NOMO-1 (cell line): ENCODE results near the gene ATXN2.
A peak's percentile ranks its signal among the peaks of the same experiment; 100 is the strongest.
"Not testable (repeated sequence)": the region's sequence is repeated elsewhere in the genome, so short reads cannot be mapped to it uniquely, and the experiment has no call there.

ENCODE experiments used
- DNase-seq, 2 experiments: peaks; one replicate each; lab custom pipeline; 2025; ENCODE audit not compliant: unreplicated experiment in 2 of 2; lab: John Stamatoyannopoulos, UW

Gene ATXN2

DNA sequence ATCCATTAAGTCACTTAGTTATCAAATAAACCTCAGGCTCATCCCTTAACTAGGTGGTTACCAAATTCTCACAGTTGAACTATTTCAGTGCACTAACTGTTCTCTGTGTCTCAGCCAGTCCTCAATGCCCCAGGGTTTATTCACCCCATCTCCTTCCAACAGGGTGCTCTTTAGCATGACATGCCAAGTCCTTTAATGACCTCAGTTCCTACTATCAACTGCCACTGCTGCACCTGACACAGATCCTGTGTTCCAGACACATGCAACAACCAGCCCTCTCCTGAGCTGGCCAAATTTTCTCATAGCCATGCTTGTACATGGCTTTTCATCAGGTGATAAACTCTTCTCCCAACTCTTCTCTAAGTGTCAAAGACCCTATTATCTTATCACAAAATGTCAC is 80.0 kb downstream of the ATXN2 start:
- no peak for DNase-seq

DNA sequence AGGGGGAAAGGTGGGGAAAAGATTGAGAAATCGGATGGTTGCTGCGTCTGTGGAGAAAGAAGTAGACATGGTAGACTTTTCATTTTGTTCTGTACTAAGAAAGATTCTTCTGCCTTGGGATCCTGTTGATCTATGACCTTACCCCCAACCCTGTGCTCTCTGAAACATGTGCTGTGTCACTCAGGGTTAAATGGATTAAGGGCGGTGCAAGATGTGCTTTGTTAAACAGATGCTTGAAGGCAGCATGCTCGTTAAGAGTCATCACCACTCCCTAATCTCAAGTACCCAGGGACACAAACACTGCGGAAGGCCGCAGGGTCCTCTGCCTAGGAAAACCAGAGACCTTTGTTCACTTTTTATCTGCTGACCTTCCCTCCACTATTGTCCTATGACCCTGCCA is 91.4 kb downstream of the ATXN2 start:
- DNase-seq: not testable (repeated sequence)

DNA sequence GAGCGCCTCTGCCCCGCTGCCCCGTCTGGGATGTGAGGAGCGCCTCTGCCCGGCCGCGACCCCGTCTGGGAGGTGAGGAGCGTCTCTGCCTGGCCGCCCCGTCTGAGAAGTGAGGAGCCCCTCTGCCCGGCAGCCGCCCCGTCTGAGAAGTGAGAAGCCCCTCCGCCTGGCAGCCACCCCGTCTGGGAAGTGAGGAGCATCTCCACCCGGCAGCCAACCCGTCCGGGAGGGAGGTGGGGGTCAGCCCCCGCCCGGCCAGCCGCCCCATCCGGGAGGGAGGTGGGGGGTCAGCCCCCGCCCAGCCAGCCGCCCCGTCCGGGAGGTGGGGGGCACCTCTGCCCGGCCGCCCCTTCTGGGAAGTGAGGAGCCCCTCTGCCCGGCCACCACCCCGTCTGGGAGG is 91.9 kb downstream of the ATXN2 start:
- DNase-seq: not testable (repeated sequence)

DNA sequence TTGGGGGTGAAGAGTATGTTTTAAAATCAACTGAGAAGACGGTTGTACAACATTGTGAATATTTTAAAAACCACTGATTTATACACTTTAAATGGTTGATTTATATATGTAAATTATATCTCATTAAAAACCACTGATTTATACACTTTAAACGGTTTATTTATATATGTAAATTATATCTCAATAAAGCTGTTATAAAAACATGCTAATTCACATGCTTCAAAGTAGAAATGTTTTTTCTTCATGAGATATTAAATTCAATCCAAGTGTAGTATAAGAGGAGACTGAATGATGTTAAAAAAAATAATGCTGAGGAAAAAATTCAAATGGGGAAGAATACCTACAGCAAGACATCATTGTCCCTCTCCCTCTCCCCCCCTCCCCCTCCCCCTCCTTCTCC is 92.9 kb downstream of the ATXN2 start:
- DNase-seq: no peak

DNA sequence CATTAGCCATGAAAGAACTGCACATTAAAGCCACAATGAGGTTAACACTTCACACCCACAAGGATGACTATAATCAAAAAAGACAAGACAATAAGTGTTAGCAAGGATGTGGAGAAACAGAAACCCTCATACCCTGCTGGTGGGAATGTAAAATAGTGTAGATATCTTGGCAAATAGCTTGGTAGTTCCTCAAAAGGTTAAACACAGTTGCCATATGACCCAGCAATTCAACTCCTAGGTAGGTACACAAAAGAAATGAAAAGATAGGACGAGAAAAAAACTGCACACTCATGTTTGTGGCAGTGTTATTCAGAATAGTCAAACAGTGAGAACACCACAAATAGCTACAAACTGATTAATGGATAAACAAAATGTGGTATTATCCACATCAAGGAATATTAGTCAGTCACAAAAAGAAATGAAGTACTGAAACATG is 93.5 kb downstream of the ATXN2 start:
- DNase-seq: no peak

DNA sequence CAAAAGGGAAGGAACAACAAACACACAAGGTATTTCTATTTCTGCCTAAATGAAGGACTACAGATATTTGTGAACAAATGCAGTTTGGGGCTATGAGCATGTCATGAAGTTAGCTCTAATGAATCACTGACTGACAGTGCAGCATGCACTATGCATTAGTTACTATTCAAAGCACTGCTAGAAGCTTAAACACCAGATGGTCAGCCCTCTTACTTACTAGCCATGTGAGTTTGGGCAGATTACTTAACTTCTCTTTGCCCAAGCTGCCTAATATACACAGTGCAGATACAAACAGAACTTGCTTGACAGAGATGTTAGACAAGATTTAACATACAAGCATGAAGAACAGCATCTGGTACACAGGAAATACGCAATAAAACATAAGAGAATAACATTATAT is 96.0 kb downstream of the ATXN2 start:
- no peak for DNase-seq

DNA sequence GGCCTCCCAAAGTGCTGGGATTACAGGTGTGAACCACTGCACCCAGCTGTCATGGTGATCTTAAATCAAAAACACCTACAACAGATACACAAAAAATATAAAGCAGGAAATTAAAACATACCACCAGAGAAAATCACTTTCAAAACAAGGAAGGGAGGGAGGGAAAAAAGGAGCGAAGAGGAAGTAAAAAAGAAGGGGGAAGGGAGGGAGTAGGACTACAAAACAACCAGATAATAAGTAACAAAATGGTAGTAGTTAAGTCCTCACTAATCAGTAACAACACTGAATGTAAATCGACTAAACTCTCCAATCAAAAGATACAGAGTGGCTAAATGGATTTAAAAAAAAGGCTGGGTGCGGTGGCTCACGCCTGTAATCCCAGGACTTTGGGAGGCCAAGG is 104.4 kb downstream of the ATXN2 start:
- peak in 1 of 2 experiments; percentile 31 for DNase-seq

DNA sequence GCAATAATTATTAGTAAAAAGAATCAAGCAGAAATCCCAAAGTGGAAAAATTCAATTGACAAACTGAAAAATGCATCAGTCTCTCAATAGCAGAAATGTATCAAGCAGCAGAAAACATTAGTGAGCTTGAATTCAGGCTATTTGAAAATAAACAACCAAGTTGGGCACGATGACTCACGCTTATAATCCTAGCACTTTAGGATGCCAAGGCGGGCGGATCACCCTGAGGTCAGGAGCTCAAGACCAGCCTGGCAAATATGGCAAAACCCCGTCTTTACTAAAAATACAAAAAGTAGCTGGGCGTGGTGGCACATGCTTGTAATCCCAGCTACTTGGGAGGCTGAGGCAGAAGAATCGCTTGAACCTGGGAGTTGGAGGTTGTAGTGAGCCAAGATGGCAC is 106.1 kb downstream of the ATXN2 start:
- not testable (repeated sequence) for DNase-seq

DNA sequence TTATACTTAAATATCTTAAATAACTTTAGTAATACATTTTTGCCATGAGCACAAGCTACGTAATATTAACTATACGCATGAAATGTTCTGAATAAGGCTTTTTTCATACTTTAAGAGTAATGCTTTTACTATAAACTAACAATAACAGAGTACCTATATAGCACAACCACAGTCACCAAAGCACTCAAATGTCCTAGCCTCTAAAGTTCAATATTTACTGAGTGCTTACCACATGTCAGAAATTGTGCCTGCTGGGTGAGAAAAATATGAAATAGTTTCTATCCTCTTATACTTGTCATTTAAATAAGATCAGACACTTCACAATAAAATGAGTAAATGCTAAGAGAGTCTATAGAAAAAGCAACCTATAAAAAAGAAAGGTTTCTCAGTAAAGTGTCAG is 110.3 kb downstream of the ATXN2 start:
- DNase-seq: no peak

DNA sequence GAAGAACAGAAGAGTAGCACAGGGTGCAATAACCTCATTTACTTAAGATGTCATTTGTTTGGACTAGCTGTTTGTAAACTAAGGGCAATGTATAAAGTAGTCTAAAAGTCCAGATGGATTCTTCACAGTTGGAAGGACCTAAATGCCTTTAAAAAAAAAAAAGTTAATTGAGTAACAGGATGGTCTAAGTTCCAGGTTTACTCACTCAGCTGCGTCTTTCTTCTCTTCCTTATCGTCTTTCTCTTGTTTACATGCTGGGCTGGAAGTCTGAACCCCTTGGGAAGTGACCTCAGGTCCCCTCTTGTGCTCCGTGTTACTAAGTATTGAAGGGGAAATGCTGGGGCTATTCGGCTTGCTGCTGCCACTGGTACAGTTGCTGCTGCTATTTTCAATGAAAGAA is 110.8 kb downstream of the ATXN2 start:
- DNase-seq: no peak

DNA sequence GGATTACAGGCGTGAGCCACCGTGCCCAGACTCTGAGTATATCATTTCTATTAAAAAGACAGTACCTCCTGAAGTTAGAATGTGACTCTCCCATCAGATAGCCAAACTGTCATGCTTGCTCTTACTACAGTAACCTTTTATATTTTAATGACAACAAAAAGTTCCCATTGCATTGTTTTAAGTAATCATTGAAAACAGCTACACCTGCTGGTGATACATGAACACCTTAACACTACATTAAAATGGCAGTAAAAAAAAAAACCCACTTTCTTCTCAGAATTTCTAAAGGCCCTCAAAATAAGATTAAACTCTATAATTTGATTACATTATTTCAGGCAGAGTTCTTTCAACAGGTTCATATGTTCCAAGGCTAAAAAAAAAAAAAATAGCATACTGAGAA is 116.7 kb downstream of the ATXN2 start:
- no peak for DNase-seq

DNA sequence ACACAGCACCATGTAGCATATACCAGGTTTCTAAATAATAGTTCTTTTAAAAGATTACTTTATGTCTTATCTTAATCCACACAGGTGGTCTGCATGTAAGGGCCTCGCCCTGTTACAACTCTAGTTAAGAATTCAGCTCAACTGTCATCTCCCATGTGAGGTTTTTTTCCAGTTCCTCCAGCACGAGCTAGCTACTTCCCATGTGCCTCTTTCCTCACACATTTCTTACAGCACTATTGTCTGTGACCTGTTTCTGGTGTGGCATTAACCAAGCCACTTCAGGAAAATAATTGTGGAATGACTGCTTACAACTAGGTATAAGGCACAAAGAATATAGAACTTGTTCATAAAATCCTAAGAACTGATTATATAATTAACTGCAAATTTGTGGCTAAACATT is 127.9 kb downstream of the ATXN2 start:
- DNase-seq: no peak

DNA sequence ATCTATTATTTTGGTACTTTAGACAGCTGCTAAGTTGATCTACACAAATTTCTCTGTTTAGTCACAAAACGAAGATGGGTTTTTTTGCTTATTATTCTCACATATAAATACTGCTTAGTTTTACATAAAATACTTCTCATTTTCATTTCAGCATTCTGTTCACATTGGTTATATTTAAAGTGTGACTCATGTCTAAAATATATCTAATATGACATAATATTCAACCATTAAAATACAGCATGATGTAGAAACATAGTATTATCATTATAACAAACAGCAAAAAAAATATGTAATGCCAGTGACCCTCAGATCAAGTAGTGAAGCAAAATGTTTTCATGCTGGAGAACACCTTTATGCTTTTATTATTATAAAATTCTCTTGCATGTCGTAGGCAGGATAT is 129.7 kb downstream of the ATXN2 start:
- DNase-seq: no peak

DNA sequence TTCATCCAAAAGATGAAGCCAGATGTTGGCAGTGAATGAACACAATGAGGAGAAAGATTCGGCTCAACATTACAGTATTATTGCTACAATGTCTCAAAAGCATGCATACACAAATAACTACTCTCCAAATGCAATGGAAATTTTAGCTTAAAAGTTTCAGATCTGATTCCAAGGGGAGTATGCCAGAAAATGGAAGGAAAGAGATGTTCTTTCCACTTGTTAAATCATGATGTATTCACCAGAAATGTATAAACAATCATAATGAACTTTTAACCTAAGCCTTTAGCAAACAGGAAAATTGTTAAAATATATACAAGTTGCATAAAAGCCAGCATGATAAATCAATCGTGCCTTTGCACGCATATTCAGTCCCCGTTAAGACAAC is 131.3 kb downstream of the ATXN2 start:
- DNase-seq: no peak

DNA sequence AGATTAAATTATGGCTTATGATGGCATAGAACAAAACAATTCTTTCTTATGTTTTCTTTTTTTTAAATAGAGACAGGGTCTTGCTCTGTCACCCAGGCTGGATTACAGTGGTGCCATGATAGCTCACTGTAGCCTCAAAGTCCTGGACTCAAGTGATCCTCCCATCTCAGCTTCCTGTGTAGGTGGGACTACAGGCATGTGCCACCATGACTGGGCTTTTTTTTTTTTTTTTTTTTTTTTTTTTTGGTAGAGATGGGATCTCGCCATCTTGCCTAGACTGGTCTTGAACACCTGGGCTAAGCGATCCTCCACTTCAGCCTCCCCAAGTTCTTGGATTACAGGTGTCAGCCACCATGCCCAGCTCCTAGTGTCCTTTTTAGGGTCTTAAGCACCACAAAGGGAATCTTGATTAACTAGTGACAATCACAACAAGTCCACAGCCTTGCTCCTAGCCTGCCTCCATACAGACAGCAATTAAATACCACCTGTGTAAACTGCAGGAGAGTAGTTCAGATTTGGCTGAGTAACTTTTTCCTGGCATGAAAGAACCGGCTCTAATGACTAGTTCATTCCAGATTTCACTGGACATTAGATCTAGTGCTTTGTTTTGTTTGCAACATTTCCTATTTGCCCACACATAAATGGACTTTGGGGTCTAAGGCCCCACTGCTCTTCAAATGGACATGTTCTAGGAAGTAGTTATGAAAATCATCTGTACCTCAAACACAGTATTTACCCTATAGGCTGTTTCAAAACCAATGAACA is 131.8 kb downstream of the ATXN2 start:
- no peak for DNase-seq

DNA sequence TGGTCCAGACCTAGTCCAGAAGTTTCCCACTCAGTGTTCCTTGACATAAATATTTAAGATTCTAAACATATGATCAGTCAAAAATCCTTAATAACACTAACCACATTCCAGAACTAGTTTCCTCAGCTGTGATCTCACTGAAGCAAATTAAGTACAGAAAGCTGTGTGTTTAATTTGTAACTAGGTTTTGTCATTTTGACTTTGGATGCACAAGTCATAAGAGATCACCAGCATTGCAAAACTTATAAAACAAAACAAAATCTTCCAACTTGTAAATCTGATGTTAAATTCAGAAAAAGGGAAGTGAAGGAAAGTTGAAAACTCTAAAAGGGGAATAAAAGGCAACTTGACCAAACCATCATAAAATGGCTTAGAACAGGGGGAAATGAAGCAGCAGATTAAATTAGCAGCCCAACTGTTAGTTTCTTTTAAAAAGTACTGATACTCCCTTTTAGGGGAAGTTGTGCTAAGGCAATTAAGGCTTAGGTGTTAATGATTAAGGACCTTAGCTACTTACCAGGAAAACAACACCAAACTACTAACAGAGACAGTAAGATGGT is 136.8 kb downstream of the ATXN2 start:
- DNase-seq: peak; percentile 54 to 89

DNA sequence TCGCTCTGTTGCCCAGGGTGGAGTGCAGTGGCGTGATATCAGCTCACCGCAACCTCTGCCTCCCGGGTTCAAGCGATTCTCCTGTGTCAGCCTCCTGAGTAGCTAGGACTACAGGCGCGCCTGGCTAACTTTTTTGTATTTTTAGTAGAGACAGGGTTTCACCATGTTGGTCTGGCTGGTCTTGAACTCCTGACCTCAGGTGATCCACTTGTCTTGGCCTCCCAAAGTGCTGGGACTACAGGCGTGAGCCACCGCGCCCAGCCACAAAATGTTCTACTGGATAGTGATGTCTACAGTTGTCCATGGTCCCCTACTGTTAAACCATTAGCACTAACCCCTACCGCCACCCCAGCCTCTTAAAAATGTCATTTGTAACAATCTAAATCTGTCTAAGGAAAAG is 139.0 kb downstream of the ATXN2 start:
- not testable (repeated sequence) for DNase-seq

DNA sequence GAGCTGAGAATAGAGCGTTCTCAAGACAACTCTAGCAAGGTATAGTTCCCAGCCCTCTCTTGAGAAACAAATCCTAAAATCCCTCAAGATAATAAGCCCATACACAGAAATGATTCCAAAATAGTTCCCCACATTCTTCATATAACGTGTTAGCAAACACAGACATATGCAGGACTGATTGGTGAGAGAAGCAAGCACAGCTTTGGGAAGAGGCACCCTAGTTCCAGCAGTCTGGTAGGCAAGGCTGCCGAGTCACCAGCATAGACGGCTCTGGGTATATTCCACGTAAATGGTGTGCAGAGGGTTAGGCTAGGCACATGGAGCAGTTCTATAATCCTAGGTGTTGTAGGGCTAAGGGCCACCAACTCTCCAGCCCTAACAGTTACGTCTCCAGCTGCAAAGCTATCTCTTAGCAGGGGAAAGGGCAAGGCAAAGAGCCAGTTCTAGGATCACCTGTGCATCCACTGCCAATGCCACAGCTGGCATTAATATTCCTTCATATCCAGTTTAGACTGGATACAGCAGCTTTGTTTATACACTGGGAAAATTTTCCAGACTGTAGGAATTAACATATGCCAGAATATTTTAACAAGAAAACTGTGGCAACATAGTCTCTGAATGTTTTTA is 140.5 kb downstream of the ATXN2 start:
- DNase-seq: no peak

DNA sequence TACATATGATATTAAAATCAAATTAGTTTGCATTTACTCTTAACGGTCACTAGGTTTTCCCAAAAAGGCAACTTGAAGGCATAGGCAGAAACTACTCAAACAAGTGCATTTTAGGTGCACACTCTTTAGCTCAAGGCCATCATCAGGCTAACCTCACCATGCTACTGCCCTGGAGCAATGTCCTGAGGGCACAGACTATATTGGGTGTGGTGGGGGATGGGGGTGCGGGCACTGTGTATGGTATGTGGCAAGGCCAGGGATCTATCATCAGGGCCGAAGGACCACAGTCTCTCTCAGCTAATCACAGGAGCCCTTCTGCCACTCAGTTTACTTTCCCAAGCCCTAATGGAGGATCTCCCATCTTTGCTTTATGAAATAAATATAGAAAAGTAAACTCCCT is 141.5 kb downstream of the ATXN2 start:
- DNase-seq: no peak

DNA sequence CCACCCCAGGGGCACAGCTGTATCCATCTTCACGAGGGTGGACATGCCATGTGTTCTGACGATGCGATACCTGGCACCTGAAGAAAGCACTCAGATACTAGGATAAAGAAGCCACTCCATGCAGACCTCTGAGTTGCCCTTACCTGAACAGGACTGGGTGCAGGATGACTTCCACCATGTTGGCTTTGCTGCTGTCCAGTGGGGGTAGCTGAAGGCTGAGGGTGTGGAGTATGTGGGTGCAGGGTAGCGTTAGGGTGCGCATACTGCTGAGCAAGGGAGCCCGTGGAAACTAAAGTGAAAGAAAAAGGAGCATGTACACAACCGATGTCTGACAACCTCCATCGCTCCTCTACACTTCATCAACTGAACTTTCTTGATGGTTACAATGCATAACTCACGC is 142.0 kb downstream of the ATXN2 start:
- no peak for DNase-seq

DNA sequence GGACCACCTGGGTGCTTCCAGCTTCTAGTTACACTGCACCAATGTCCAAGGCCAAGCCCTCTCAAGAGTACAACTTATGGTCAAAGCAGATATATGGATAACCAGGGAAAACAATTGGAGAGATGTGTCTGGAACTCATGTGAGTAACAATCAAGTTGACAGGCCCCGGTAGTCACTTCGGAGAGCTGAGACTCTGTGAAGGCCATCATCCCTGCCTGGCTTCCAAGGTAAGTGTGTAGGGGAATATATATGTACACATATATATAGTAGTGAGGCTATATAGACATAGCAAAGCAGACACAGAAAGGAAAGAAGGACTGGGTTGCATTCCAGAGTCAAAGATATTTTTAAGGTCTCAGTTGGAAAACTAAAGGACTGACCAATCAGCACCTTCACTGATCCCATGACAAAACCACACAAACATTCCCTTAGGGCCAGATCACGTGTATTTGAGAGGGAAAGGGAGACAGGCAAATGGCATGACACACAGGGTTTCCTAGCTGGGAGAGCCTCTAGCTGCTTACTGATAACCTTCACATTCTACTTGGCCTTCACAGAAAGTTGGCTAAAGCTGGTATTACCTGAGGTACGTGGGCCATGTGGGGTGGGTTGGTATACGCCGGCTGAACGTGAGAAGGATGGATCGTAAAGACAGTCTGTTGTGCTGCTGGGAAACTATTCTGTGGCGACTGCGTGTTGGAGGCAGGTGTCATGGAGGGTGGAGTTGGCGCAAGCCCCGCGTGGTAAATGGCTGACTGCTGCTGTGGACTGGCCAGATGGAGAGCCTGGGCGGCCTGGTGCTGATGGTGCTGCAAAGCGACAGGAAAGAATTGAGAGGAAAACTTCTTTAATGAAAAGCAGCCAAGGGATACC is 143.4 kb downstream of the ATXN2 start:
- DNase-seq: no peak
